SJSA1 (cell line): ENCODE data around the gene WNT16. TPM values are rescaled to one million over a fixed set of nuclear protein-coding genes. Genes with fewer than 3 reads are reported as not detected.

Experiments used
- DNase-seq, 2 experiments: peaks; one replicate each; pipeline ENCODE4 v3.0.0-alpha.2; 2015 to 2020; ENCODE audit warnings: low spot score in 2 of 2, low read depth in 1 of 2
- H3K27ac ChIP-seq: fragments of 250-450 bp; sonication (Bioruptor Pico); 2 replicates; pipeline ENCODE4 v1.5.1; 2020; ENCODE audit warnings: mild to moderate bottlenecking, moderate library complexity
- H3K27me3 ChIP-seq: fragments of 250-450 bp; sonication (Bioruptor Pico); replicated peaks from 2 replicates; pipeline ENCODE4 v1.5.1; 2020; ENCODE audit warnings: mild to moderate bottlenecking, moderate library complexity
- H3K36me3 ChIP-seq: fragments of 250-450 bp; sonication (Bioruptor Pico); 2 replicates; pipeline ENCODE4 v1.5.1; 2020; ENCODE audit warnings: mild to moderate bottlenecking
- H3K4me1 ChIP-seq: fragments of 250-450 bp; sonication (Bioruptor Pico); replicated peaks from 2 replicates; pipeline ENCODE4 v1.6.1; 2021; ENCODE audit warnings: mild to moderate bottlenecking
- H3K4me3 ChIP-seq: fragments of 250-450 bp; sonication (Bioruptor Pico); 2 replicates; pipeline ENCODE4 v1.5.1; 2020; ENCODE audit warnings: mild to moderate bottlenecking
- H3K9me3 ChIP-seq: fragments of 250-450 bp; sonication (Bioruptor Pico); replicated peaks from 2 replicates; pipeline ENCODE4 v1.5.1; 2020; ENCODE audit warnings: mild to moderate bottlenecking
- total RNA-seq: library from RNA; depleted of rRNA; stranded (reverse); fragments of >200 nt; shearing (Covaris generic); gene quantifications from 2 replicates; pipeline ENCODE4 v1.2.3, GENCODE V29; 2014

WNT16 gene
- total RNA-seq, 1 experiment from 2014 or later, result not detected

DNA sequence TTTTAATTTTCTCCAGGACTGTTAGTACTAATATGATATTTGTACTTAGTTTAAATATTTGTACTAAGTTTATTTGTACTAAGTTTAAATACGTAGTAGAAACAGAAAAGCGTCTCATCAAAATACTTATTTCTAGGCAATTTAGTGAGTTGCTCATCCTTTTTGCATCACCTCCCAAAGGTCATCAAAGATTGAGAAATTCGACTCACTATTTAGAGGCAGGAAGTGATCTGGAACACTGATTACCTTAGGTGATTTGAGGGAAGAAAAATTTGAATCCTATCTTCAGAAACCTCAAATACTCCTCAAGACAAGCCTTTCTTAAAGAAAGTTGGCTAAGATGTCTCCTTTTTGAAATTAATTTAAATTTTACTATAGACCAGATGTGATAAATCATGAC is 14.5 kb downstream of the WNT16 start:
- no peak overlapping the region for H3K27ac ChIP-seq
- H3K9me3 ChIP-seq, result no peaks in the 10 kb centered on the region
- no peaks in the 10 kb centered on the region for H3K27me3 ChIP-seq
- no peak overlapping the region for H3K4me3 ChIP-seq
- peaks cover 8% of the 10 kb centered on the region; the same call in 1 of the 2 replicates for H3K36me3 ChIP-seq
- H3K4me1 ChIP-seq, result no peaks in the 10 kb centered on the region
- no peak for DNase-seq

DNA sequence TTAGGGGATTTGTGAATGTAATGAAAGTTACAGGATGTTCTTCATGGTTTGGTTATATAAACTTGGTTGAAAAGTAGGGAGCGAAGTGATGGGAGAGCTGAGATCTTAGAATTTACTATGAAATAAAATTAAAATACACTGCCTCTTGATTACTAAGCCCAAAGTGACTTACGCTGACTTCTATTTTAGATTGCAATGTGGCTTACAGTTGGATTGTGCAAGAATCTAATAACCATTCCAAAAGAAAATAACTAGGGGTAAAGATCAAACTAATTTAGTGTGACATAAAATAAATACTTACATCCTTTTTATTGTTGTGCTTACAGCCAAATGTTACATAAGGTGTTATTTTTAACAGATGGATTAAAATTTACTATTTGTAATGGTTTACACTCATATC is 15.3 kb downstream of the WNT16 start:
- no peak overlapping the region for H3K27ac ChIP-seq
- DNase-seq, result no peak
- no peaks in the 10 kb centered on the region for H3K27me3 ChIP-seq
- H3K4me3 ChIP-seq, result no peak overlapping the region
- H3K36me3 ChIP-seq, result peaks cover 8% of the 10 kb centered on the region; the same call in 1 of the 2 replicates
- no peaks in the 10 kb centered on the region for H3K4me1 ChIP-seq
- H3K9me3 ChIP-seq, result no peaks in the 10 kb centered on the region

DNA sequence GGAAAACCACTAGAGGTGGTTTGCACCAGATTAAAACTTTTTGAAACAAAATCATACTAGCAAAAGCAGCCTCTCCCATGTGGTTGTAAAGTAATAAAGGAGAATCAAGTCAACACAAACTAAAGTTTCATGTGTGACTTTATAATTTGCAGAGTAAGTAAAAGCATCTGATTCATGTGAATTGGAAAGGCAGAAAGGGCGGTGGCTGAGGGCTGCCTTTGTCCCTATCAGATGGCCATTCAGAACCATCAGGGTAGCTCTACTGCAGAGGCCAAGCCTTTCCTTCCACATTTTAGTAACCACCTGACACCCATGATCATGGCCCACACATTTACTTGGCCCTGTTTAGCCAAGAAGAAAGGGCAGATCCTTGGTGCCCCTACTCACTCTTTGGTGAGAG is 15.7 kb downstream of the WNT16 start:
- Histone ChIP-seq H3K36me3 (peaks cover 8% of the 10 kb centered on the region; the same call in 1 of the 2 replicates), H3K27ac (no peak overlapping the region), H3K27me3 (no peaks in the 10 kb centered on the region), H3K4me3 (no peak overlapping the region), H3K9me3 (no peaks in the 10 kb centered on the region), H3K4me1 (no peaks in the 10 kb centered on the region)
- DNase-seq, result no peak

DNA sequence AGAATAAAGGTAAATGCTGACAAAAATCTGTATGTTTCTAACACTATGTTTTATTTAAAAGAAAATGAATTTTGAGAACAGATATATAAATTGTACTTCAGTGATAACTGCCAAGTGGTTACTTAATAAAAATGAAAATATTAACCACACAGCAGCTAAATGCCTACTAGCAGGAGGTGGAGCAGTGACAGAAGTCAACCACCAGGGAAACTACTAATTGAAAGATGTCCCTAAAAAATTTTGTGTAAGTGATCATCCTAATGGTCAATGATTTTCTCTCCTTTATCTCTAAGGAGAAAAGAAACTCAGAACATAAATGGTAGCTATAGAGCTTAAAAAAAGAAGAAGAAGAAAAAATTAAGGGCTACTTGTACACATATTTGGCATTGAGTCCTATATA is 22.9 kb downstream of the WNT16 start:
- no peaks in the 10 kb centered on the region for H3K9me3 ChIP-seq
- H3K4me3 ChIP-seq, result no peak overlapping the region
- DNase-seq, result no peak
- no peak overlapping the region for H3K27ac ChIP-seq
- no peaks in the 10 kb centered on the region for H3K4me1 ChIP-seq
- H3K27me3 ChIP-seq, result no peaks in the 10 kb centered on the region
- peaks cover 43% of the 10 kb centered on the region for H3K36me3 ChIP-seq

DNA sequence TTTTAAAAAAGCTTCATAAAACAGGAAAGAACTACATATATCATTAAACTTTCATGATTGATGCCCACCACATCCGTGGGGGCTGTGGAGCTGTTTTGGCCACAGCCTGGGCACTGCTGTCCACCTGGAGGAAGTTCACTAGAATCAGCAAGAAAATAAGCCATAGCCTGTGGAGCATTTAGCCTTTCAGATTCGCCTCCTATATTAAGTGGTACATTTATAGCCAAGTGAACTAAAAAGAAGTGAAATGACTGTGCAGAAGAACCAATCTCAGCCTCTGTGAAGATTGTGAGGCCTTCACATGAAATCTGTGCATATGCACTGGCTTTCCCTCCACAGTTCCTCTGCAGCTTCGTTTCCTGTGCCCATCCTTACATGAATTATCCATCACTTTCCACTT is 23.5 kb downstream of the WNT16 start:
- DNase-seq, result no peak
- H3K4me1 ChIP-seq, result no peaks in the 10 kb centered on the region
- no peak overlapping the region for H3K27ac ChIP-seq
- H3K9me3 ChIP-seq, result no peaks in the 10 kb centered on the region
- no peak overlapping the region for H3K4me3 ChIP-seq
- peaks cover 43% of the 10 kb centered on the region for H3K36me3 ChIP-seq
- no peaks in the 10 kb centered on the region for H3K27me3 ChIP-seq

DNA sequence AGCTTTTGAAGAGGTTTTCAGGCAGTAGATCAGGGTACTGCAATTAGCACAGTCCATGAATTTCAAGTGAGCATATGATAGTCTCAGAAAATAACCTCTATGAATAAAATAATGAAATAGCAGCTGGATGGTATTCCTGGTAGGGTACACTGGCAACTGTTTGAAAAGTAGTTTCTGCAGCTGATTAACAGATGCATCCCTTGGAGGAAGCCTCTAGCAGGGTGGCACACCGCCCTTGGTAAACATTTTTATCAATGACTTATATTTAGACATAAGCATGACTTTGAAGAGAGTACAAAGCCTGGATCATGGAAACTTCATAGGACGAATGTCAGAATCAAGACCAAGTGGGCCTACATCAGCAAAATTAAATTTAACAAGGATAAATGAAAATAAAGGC is 26.8 kb downstream of the WNT16 start:
- Histone ChIP-seq H3K9me3 (no peaks in the 10 kb centered on the region), H3K4me3 (no peak overlapping the region), H3K27me3 (no peaks in the 10 kb centered on the region), H3K4me1 (no peaks in the 10 kb centered on the region), H3K36me3 (peaks cover 63% of the 10 kb centered on the region), H3K27ac (no peak overlapping the region)
- no peak for DNase-seq

DNA sequence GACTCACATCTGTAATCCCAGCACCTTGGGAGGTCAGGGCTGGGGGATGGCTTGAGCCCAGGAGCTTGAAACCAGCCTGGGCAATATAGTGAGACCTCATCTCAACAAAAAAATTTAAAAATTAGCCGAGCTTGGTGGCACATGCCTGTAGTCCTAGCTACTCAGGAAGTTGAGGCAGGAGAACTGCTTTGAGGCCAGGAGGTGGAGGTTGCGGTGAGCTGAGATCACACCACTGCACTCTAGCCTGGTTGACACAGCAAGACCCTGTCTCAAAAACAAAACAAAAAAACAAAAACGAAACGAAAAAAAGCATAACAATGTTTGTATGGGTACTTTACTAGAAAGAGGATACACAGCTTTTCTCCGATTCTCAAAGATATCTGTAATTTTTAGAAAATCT is 31.8 kb downstream of the WNT16 start:
- DNase-seq, result no peak
- Histone ChIP-seq H3K9me3 (no peaks in the 10 kb centered on the region), H3K27me3 (no peaks in the 10 kb centered on the region), H3K36me3 (peaks cover 68% of the 10 kb centered on the region), H3K4me3 (no peak overlapping the region), H3K27ac (no peak overlapping the region), H3K4me1 (no peaks in the 10 kb centered on the region)

DNA sequence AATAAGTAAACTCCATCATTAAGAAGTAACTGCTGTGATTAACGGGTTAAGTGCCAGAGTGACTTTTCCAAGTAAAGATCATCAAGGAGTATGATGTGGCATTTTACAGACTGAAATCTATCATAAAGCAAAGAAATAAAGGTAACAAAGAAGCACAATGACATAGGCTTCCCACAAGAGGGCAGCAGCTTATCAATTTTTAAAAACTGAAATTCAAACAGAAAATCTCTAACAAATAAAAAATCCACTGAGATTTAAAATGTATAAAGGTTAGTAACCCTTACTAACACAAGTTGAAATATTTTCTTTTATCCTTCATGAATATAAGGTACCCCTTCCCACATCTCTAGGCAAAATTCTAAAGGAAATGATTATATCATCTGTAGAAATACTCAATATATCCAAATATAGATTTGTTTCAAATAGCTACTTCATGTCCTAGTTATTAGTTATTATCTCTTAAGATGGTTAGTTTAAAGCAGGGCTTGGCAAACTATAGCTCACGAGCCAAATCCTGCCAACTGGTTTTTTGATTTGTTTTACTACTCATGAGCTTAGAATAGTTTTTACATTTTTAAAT is 38.1 kb downstream of the WNT16 start:
- DNase-seq, result peak in 1 of 2 experiments; percentile 40
- Histone ChIP-seq H3K27ac (no peak overlapping the region), H3K4me1 (no peaks in the 10 kb centered on the region), H3K4me3 (no peak overlapping the region), H3K27me3 (no peaks in the 10 kb centered on the region), H3K36me3 (peaks cover 59% of the 10 kb centered on the region), H3K9me3 (no peaks in the 10 kb centered on the region)

DNA sequence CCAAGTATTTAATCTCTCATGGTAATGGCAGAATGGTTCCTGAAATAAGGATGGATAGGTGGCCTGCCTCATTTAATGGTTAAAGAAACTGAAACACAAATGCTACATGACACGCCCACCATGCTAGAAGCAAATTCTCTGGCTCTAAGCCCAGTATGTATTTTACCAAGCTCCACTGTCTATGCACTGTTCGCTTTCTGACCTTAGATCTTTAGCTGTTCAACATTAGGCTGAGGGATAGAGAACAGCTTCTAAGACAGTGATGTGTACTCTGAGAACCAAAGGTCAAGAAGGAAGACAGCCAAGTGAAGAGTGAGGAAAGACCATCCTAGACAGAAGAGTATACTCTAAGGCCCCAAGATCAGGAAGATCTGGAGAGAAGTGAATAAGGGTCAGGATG is 40.7 kb downstream of the WNT16 start:
- Histone ChIP-seq H3K4me1 (no peaks in the 10 kb centered on the region), H3K4me3 (no peak overlapping the region), H3K9me3 (no peaks in the 10 kb centered on the region), H3K27me3 (no peaks in the 10 kb centered on the region), H3K27ac (no peak overlapping the region), H3K36me3 (peaks cover 52% of the 10 kb centered on the region)
- no peak for DNase-seq

DNA sequence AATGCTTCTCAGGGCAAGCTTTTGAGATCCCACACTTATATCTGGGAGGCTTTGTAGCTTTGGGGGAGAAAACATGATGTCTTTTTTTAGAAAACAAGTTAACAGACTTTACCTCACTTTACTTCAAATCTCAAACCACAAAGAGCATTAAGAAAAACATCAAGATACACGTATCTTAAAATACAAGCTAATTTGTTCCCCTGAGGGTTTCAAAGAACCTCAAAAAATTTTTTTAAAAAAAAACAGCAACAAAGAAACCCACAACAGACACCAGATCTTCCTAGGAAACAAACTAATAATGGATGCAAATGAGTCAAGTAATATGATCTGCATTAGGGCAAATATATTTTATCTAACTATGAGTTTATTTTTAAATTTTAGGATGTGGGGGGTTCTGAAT is 42.6 kb downstream of the WNT16 start:
- no peak for DNase-seq
- H3K4me1 ChIP-seq, result no peaks in the 10 kb centered on the region
- no peak overlapping the region for H3K4me3 ChIP-seq
- no peaks in the 10 kb centered on the region for H3K9me3 ChIP-seq
- peaks cover 59% of the 10 kb centered on the region for H3K36me3 ChIP-seq
- no peaks in the 10 kb centered on the region for H3K27me3 ChIP-seq
- no peak overlapping the region for H3K27ac ChIP-seq

DNA sequence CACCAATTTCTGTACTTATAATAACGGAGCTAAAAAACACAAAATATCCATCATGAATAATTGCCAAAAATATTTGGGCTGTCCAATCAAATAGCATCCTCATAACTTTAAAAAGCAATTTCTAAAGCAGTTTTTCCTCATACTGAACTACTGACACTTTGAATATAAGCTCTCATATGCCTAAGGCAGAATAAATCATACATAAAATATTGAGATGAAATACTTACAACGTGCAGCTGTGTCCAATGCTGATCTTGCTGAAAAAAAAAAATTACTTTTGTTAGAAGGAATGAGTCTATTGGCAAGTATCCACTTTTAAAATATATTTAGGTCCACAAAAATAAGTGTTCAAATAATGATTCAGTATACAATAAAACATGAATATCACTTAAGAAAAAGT is 43.1 kb downstream of the WNT16 start:
- Histone ChIP-seq H3K27me3 (no peaks in the 10 kb centered on the region), H3K36me3 (peaks cover 61% of the 10 kb centered on the region), H3K9me3 (no peaks in the 10 kb centered on the region), H3K4me1 (no peaks in the 10 kb centered on the region), H3K4me3 (no peak overlapping the region), H3K27ac (no peak overlapping the region)
- DNase-seq, result no peak

DNA sequence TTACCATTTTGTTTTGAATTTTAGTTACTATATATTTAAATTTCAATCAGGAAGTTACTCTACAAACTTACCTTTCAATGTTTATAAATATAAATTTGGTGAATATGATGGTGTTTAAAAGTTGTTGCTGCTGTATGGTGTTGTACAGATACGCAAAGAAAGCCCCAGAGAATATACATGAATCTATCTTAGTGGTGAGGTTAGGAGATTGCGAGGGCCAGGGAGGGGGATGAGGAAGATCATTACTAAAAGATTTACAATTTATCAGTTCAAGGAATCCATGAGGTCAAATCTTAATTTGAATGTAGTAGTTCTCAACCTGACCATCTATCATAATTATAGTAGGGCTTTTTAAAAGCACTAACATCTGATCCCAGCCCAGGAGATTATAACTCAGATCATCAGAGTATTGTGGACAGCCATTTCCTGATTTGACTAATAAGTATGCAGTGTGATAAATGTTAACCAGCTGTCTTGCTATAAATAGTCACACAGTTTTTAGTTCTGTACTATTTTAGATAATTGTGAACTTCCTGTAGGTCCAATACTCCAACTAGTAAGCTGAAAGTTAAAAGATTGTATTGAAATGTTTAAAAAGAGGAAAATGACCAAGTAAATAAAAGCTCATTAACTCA is 43.7 kb downstream of the WNT16 start:
- Histone ChIP-seq H3K4me3 (no peak overlapping the region), H3K36me3 (peaks cover 61% of the 10 kb centered on the region), H3K4me1 (no peaks in the 10 kb centered on the region), H3K9me3 (no peaks in the 10 kb centered on the region), H3K27ac (no peak overlapping the region), H3K27me3 (no peaks in the 10 kb centered on the region)
- DNase-seq, result no peak

DNA sequence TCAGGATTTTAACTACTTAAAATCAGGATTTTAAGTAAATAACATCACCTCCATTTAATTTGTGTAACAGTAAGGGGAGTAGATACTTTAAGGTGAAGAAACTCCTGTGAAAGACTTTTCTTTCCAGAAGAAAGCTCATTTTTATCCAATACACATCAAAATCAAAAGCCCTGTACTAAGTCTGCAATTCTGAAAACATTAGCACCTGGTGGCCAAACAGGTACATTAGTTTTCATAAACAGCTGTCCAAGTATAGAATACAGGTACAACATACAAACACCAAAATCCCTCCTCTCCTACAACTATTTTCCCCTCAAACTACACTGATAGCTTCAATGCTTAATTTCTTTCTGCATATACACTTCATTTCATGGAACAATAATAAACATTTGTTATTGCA is 44.4 kb downstream of the WNT16 start:
- Histone ChIP-seq H3K4me1 (no peaks in the 10 kb centered on the region), H3K9me3 (no peaks in the 10 kb centered on the region), H3K27me3 (no peaks in the 10 kb centered on the region), H3K4me3 (no peak overlapping the region), H3K36me3 (peaks cover 65% of the 10 kb centered on the region), H3K27ac (no peak overlapping the region)
- no peak for DNase-seq

DNA sequence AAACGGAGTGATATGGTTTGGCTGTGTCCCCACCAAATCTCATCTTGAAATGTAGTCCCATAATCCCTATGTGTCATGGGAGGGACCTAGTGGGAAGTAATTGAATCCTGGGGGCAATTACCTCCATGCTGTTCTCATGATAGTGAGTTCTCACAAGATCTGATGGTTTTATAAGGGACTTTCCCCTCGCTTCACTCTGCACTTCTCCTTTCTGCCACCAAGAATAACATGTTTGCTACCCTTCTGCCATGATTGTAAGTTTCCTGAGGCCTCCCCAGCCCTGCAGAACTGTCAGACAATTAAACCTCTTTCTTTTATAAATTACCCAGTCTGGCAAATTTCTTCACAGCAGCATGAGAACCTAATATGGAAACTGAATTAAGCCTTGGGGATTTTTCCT is 48.2 kb downstream of the WNT16 start:
- no peaks in the 10 kb centered on the region for H3K27me3 ChIP-seq
- no peak overlapping the region for H3K27ac ChIP-seq
- no peaks in the 10 kb centered on the region for H3K9me3 ChIP-seq
- H3K4me3 ChIP-seq, result no peak overlapping the region
- H3K4me1 ChIP-seq, result no peaks in the 10 kb centered on the region
- H3K36me3 ChIP-seq, result peaks cover 72% of the 10 kb centered on the region
- DNase-seq, result no peak

DNA sequence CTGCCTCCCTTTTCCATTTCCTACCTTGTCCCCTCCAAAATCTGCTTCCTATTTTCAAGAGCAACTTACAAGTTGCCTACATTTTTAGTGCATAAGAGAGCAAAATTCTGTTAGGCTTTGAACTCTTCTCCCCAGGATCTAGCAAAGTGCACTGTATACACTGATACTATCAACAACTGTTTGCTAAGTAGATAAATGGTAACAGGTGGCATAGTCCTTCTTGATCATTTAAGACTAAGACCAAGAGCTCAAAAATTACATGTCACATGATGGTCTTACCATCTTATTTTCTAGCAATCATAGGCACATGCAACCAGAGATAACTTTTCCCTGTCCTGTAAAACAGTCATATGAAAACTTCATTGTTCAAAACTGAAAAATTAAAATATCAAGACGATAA is 51.1 kb downstream of the WNT16 start:
- Histone ChIP-seq H3K4me1 (no peaks in the 10 kb centered on the region), H3K27ac (no peak overlapping the region), H3K27me3 (no peaks in the 10 kb centered on the region), H3K36me3 (peaks cover 73% of the 10 kb centered on the region), H3K9me3 (no peaks in the 10 kb centered on the region), H3K4me3 (no peak overlapping the region)
- DNase-seq, result no peak
